Ishikawa (cell line): ENCODE results near the gene PDYN.

Experiments used
- CEBPB ChIP-seq: IDR thresholded peaks from 2 replicates; pipeline ENCODE4 v1.6.1; 2012
- CREB1 ChIP-seq: IDR thresholded peaks from 2 replicates; pipeline ENCODE4 v1.6.1; 2012; ENCODE audit warnings: low read depth
- EGR1 ChIP-seq: IDR thresholded peaks from 2 replicates; pipeline ENCODE4 v1.6.1; 2012
- EP300 ChIP-seq: IDR thresholded peaks from 2 replicates; pipeline ENCODE4 v1.6.1; 2012; ENCODE audit warnings: borderline replicate concordance
- FOXM1 ChIP-seq: IDR thresholded peaks from 2 replicates; pipeline ENCODE4 v1.6.1; 2012; ENCODE audit warnings: low read depth, borderline replicate concordance
- MAX ChIP-seq: IDR thresholded peaks from 2 replicates; pipeline ENCODE4 v1.6.1; 2012
- NFIC ChIP-seq: IDR thresholded peaks from 2 replicates; pipeline ENCODE4 v1.6.1; 2012
- RAD21 ChIP-seq: IDR thresholded peaks from 2 replicates; pipeline ENCODE4 v1.6.1; 2012; ENCODE audit warnings: low read depth
- REST ChIP-seq: IDR thresholded peaks from 2 replicates; pipeline ENCODE4 v1.6.1; 2012; ENCODE audit warnings: low read depth, mild to moderate bottlenecking
- TAF1 ChIP-seq: IDR thresholded peaks from 2 replicates; pipeline ENCODE4 v1.6.1; 2012; ENCODE audit warnings: low read depth, mild to moderate bottlenecking
- TCF12 ChIP-seq: IDR thresholded peaks from 2 replicates; pipeline ENCODE4 v1.6.1; 2012; ENCODE audit warnings: low read depth
- TEAD4 ChIP-seq: IDR thresholded peaks from 2 replicates; pipeline ENCODE4 v1.6.1; 2012
- USF1 ChIP-seq: IDR thresholded peaks from 2 replicates; pipeline ENCODE4 v1.6.1; 2012
- YY1 ChIP-seq: IDR thresholded peaks from 2 replicates; pipeline ENCODE4 v1.6.1; 2012; ENCODE audit warnings: low read depth
- ZBTB7A ChIP-seq: IDR thresholded peaks from 2 replicates; pipeline ENCODE4 v1.6.1; 2012; ENCODE audit warnings: low read depth

Gene PDYN

GRCh38 chr20:2006452-2007361 is 12.8 kb upstream of the PDYN start:
- TF ChIP-seq EGR1 (no peak), RAD21 (peak; percentile 48)

- TF ChIP-seq RAD21: no peak
- peak; percentile 97 for TF ChIP-seq REST
- peak; percentile 44; the same call in 1 of the 2 replicates for TF ChIP-seq NFIC
- TF ChIP-seq MAX: peak; percentile 51; the same call in 1 of the 2 replicates
- TF ChIP-seq TEAD4: peak; percentile 85
- TF ChIP-seq TCF12: no peak
- TF ChIP-seq YY1: no peak
These were observed 12.1 kb upstream of the PDYN start for GRCh38 chr20:2005831-2006426.

GRCh38 chr20:2005359-2005758 is 11.5 kb upstream of the PDYN start:
- TF ChIP-seq EP300 (no peak), CREB1 (no peak), RAD21 (no peak), FOXM1 (no peak), REST (no peak), EGR1 (no peak), TEAD4 (no peak), TAF1 (no peak), YY1 (no peak), TCF12 (no peak), MAX (no peak), USF1 (no peak), NFIC (no peak), CEBPB (no peak), ZBTB7A (no peak)

- TF ChIP-seq CEBPB: no peak
- no peak for TF ChIP-seq EP300
- TF ChIP-seq CREB1: no peak
- no peak for TF ChIP-seq NFIC
- TF ChIP-seq FOXM1: no peak
- TF ChIP-seq MAX: no peak
- no peak for TF ChIP-seq REST
These were observed 10.3 kb upstream of the PDYN start for GRCh38 chr20:2004171-2004570.

- TF ChIP-seq YY1 (no peak), TEAD4 (no peak), TCF12 (no peak), ZBTB7A (no peak), EGR1 (no peak), MAX (no peak)
These were observed 8.5 kb upstream of the PDYN start for GRCh38 chr20:2002365-2002764.
